Suppressor macrophage treated with lipopolysaccharide for 4 hours (primary cell): ENCODE measurements around the gene GAST.

Source experiments
- DNase-seq: peaks from one replicate; pipeline ENCODE4 v3.0.0-alpha.2; 2020

The GAST gene

DNA sequence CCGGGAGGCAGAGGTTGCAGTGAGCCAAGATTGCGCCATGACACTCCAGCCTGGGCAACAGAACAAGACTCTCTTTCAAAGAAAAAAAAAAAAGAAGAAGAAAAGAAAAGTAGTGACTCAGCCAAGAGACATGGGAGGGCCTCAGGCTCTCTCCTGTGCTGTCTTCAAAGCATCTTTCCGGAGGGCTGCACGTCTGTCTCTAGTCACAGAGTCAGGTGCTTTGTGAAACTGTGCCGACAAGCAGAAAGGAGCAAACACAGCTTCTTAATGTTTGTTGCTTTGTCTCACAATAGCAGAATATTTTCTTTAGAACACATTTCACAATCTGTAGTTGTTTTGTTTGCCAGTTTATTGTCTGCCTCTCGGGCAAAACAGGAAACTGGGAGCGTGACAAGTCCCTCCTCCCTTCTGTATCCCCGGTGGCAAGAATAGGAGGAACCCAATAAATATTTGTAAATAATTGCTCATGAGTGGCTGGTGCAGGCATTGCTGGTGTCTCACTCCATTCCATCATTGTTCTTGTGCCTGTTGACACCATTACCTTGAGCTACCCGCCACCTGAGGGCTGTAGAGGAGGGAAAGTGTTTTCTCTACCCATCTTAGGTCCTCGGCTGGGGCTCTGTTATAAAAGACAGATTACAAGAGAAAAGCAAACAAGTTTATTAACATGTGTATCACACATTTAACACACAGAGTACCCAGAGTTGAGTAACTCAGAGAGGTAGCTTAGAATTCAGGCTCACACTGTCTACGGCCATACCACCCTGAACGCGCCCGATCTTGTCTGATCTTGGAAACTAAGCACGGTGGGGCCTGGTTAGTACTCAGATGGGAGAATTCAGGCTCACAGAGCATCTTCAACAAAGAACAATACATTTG lies 5.5 kb downstream of the GAST start:
- DNase-seq, result peak; percentile 53

DNA sequence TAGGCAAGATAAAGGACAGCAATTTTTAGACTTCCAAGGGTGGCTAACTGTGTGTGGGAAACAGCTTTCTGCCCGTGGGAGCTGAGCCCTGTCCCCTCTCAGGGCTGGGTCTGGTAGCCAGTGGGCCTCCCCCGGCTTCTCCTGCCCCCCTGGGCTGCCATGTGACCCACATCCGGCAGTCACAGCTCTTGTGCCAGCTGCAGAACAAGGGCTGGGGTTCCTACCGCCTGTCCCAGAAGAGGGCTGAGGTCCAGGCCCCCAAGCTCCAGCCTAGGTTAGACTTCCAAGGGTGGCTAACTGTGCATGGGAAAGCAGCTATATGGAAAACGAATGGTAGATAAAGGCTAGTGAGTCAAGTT lies 6.1 kb downstream of the GAST start:
- no peak for DNase-seq

DNA sequence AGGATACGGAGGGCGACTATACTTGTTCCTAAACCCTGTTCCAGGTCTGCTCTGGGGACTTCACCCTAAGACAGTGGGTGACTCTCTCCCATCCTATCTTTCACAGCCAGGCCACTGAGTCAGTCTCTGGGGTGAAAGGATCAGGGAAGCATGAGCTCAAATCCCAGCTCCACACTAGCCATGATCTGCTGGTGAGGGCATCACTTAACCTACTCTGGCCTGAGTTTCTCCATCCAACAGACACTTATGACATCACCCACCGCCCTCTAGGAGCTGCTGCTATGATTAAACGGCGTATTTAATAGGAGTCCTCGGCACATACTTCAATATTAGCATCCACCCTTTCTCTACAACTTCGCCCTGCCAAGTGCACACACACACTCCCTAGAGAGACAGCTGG lies 10.1 kb downstream of the GAST start:
- no peak for DNase-seq

DNA sequence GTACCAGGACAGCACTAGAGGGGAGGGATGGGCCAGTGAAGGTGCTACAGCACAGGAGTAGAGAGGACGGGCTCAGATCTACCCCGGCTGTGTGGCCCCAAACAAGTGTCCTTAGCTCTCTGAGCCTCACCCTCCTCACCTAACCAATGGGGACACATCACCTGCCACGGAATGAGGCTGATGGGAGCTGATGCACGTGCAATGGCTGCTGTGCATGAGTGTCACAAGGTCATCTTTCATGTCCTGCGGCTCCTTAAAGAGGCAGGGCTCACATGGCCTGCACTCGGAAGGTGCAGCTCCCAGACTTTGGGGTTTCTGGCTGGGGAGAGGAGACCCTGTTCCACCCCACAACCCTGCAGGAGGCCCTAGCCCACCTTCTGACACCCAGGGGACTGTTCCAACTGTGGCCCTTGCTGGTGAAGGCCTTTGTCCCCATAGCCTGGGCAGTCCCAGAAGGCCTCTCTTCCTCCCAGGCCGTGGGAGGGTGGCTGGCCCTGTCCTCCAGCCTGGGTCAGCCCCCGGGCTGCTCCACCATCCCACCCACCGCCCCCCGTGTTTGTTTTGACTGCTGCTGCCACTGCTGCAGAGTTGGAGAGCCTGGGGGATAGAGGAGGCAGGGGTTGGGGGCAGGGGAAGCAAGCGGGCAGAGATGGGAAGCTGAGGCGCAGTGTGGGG lies 11.8 kb downstream of the GAST start:
- no peak for DNase-seq

DNA sequence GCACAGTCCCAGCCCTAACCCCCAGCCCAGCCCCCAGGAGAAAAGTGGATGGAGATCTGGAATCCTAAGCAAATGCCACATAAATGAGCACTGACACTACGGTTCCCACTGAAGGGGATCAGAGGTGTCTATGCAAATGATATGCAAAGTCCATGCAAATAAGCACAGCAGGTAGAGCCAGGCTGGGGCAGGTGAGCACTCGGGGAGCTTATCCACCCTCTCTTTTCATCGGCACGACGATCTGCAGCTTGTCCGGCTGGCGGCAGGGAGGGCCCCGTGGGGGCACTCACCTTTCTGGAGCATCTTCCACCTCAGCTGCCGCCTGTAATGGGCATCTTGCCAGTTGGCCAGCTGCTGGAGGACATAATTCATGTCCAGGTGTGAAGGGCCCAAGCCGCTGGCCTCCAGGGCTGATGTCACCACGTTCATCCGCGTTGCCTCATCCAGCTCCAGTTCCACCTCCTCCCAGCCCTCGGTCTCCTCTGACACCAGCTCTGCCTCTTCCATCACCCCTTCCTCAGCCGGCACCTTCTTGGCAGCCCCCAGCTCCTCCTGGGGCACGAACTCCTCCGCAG lies 12.4 kb downstream of the GAST start:
- DNase-seq, result no peak

DNA sequence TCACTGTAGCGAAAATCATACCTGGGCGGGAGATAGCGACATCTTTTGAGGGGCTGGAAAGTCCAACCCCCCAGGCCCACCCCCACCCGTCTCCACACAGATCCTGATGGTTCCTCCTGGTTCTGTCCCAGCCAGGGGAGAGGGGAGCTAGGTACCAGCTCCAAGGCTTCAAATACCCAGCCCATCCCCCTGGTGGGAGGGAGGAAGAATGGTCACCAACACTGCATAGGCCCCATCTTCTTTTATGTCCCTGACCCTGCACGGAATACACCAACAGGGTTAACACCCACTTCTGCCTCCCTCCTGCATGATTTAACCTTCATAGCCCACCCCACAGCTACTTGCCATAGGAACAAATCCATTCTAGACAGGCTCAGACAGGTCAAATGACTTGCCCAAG lies 13.0 kb downstream of the GAST start:
- no peak for DNase-seq

DNA sequence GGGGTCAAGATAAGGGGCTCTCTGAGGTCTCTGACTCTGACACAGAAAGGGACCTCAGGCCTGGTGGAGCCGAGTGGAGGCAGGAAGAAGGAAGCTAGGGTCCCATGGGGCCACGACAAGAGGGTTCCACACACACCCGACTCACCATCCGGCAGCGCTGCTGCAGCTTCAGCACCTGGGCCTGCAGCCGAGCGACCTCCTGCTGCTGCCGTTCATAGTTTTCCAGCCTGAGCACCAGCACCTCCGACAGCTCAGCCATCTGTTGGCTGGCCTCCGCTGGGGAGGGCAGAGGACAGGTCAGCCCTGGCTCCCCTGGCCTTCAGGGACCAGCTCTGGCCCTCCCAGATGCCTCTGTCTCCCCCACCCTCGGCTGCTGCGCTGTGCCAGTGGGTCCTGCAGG lies 15.9 kb downstream of the GAST start:
- DNase-seq, result no peak

DNA sequence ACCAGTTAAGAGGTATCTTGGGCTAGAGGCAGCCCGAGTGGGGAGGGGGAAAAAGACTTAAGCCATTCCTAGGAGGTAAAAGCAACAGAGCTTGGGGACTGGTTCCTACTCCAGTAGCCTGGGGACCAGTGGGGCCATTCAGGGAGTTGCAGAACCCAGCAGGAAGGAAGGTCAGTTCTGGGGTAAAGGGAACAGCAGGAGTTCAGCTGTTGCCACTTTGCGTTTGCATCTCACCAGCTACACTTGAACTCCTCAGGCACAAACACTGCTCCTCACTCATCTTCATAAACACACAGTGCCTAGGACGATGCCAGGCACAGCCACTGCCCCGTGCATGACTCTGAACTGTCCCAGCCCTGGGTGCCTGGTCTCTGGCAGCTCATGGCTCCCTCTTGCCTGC lies 18.3 kb downstream of the GAST start:
- DNase-seq, result no peak

DNA sequence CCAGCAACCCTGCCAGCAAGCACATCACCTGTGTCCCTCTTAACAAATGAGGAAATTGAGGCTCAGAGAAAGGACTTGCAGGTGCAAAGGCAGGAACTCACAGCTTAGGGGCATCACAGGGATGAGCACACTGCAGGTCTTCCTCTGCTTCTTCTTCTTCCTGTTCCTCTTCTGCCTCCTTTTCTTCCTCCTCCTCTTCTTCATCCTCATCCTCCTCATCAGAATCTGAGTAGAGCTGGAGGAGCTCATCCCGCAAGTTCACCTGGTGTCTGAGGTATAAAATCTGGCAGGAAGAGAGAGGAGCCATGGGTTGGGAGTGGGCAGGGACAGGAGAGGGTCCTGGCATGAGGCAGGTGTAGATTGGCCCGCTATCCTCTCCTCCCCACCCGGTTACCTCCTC lies 19.7 kb downstream of the GAST start:
- DNase-seq, result no peak

DNA sequence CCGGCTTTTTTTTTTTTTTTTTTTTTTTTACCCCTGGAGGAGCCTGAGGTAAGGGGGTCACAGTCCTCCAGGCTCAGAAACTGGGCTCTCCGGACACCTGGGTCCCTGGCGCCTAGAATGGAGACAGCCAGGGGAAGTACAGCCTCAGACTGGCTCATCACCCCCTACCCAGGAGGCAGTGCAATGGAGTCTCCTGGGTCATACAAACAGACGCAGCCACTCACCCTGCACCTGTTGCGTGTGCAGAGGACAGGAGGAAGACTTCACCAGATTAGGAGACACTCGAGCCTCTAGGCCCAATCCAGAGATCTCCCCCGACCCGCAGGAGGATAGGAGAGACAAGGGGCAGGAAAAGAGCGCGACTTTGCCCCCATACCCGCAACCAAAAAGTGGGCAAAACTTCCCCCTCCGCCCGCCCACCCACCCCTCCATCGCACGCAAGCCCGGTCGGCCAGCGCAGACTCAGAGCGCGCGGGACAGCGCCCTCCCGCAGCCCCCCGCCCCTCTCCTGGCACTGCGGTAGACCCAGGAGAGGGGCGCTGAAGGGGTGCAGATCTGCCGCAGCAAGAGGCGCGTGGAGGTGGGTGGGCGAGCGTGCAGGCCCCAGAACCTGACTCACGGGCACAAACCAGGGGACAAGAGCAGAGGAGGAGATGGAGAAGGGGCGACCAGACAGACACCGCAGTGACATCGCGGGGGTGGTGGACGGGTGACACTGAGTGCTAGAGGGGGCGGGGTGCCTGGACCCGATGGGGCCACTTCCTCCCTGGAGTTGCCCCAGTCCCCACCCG lies 21.4 kb downstream of the GAST start:
- no peak for DNase-seq

DNA sequence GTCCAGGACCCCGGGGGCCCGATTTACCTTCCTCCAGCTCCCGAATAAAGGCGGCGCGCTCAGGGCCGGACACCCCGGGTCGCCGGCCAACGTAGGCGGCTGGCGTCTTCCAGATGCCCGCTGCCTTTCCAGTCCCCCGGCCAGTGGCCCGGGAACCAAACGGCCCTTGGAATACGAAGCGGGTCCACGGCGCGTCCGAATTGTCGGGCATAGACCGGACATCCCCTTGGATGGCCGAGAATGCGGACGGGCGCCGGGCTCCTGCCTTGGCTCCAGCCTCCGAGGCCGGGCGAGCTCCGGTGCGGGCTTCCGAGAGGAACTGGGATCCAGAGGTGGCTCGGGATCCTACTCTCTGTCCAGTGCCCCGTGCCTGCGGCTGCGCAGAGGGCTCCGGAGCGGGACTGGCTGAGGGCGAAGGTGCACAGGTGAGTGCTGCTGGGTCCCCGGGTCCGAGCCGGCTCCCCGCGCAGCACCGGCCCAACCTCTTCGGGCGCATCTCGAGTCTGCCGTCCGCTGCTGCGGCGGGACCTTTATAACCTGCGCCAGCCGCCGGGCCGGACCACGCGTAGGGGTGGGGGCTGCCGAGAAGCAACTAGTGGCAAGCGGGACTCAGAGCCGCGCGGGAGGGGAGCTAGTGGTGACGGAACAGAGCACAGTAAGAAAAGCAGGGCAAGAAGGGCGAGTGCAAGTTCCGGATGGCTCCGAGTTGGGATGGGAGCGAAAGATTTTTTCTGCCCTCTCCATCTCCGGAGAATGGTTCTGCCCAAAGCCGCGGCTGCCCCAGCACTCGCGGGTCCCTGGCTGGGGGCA lies 22.2 kb downstream of the GAST start, which contains the start of gene HAP1:
TSS of gene HAP1 (minus strand) at position 505 of the 810 bp plus-strand sequence. CDS start at position 496, 9 bp downstream.
- DNase-seq, result no peak

DNA sequence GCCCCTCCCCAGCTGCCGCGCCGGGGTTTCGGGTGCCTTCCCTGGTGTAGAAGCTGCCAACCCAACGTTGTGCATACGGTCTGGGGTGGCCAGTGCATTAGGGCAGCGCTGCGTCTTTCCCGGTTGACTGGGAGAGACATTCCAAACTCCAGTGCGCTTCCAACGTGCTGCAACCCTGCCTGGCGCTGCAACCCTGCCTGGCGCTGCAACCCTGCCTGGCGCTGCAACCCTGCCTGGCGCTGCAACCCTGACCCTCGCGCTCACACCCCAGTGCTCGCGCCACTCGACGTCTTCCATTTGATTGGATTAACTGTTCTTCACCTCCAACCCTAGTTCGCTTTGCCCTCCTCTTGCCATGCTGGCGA lies 22.8 kb downstream of the GAST start:
- DNase-seq, result no peak

DNA sequence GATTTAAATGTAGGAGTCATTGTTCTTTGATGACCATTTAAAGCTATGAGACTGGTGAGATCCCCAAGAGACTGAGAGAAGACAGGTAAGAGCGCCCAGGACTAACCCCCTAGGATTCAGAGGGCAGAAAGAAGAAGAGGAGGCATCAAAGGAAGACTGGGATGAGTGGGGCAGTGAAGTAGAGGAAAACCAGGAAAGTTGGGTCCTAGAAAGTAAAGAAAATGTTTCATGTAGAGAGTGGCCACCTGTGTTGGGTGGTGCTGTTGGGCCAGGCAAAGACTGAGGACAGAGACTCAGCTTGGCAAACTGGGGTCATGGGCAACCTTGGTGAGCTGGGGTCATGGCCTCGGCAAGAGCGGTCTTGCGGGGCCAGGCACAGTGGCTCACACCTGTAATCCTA lies 23.6 kb downstream of the GAST start:
- DNase-seq, result no peak

DNA sequence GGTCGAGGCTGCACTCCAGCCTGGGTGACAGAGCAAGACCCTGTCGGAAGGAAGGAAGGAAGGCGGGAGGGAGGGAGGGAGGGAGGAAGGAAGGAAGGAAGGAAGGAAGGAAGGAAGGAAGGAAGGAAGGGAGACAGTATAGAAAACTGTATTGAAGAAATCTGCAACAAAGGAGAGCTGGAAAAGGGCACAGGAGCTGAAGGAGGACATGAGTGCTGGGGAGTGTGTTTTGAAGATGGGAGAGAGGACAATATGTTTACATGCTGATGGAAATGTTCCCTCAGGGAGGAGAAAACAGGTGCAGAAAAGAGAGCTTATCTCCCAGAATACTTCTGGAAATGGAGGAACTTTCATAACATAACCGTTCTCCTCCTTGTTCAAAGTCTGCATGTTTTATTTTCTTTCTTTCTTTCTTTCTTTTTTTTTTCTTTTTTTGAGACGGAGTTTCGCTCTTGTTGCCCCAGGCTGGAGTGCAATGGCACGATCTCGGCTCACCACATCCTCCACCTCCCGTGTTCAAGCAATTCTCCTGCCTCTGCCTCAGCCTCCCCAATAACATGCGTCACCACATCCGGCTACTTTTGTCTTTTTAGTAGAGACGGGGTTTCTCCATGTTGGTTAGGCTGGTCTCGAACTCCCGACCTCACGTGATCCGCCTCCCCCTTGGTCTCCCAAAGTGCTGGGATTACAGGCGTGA lies 25.0 kb downstream of the GAST start:
- no peak for DNase-seq

DNA sequence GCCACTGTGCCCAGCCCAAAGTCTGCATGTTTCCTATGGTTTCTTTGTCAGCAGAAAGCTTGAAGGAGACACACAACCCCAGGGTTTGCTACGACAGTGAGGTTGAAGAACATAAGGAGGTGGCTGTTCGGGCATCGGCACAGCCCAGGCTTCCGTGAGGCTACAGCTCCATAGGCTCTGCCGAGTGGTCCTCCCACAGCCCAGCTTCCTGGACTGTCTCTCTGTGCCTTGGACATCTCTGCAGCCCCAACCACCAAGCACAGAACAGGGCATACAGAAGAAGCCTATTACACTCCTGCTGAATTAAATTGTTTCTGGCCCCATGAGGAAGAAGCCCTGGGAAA lies 25.5 kb downstream of the GAST start:
- DNase-seq, result no peak

DNA sequence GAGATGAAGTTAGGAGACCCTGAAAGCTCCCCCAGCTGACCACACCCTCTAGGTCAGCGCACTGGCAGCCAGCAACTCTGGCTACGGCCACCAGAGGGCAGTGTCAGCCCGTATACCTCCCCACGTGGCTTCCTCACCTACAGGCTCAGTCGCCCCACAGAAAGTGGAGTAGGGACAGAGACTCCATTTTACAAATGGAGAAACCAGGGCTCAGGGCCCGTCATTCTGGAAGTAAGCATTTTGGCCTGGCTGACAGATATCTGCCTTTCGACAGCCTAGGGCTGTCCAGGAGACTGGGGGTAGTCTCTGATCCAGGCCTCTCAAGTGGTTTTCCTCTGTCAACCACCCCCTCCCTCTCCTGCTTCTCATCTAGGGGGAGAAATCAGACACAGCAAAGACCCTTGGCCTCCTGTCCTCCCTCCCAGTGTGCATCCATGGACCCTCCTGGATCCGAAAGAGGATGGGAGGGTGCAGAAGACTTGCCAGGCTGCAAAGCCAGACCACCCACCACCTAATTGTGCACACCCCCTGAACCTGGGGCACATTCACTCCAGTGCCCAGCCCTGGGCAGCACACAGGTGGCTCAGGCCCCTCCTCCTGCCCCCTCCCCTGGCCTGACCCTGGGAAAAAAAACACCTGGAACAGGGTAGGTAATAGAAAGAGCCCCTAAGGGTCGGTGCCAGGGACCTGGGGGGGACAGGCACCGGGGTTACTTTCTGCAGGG lies 26.1 kb downstream of the GAST start:
- peak; percentile 86 for DNase-seq

DNA sequence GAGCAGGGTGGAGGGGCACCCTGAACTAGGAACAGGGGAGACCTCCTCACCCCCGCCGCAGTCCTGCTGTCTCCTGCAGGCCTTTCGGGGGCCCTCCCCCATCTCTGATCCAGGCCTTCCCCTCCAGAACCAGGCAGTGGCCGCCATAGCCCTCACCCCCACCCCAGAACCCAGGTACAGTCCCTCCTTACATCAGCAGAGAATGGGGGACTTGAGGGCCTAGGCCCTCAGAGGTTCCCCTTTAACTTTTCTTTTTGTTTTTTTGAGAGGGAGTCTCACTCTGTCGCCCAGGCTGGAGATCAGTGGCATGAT lies 26.6 kb downstream of the GAST start:
- DNase-seq, result no peak

DNA sequence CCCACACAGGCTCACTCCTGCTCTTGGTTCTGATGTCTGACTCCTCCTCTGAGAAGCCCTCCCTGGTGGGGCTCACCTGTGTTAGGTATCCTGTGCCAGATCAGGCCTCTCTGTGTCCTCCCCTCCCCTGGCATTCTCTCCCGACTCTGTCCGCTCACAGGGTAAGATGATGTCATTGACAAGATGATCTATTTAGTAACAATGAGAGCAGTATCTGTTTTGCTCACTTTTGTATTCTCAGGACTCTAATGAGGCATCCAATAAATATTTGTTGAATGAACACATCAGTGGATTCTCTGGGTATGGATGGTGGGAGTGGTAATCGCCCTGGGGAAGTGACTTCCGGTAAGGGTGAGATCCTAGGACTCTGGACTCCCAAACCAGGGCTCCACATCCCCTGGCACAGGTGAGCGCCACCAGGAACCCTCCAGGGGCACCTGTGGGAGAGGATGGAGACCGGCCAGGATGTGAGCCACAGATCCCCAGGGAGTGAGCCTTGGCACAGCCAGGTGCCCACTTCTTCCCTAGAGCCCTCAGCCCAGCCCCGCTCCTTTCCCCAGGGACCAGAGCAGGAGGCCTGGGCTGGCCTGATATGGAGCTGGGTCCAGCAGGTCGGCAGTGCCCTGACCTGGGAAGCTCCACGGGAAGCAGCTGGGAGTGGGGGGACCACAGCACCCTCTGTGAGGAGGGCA lies 27.7 kb downstream of the GAST start:
- DNase-seq, result no peak

DNA sequence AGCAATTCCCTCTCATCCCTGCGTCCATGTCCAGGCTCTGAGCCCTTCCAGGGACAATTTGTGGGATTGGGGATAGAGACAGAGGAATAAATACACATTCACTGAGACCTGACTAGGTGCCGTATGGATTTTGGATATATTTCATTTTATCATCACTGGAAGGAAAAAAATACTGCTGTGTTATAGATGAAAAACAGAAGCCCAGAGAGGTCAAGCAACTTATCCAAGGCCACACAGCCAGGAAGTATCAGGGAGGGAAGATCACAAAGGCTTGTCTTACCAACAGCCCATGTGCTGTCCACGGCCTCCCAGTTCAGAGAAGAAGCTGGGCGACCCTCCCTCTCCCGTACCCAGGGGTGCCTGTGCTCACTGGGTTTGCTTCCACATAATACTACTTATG lies 28.4 kb downstream of the GAST start:
- no peak for DNase-seq

DNA sequence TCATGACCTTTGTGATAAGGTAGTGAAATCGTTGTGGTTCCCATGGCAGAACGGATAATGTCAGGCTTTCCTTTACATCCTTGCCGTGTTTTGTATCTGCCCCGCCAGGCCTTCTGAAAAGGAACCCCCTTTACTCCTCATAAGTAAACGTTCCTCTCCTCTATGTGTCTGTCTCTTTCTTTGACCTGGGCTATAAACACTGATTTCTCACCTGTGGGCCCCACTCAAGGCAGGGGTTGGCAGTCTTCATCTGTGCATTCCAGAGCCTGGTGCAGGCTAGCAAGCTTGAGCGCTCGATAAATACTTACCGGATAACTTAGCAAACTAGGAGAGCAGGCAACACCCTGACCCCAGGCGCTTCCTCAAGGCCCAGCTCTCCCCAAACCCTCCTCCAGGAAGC lies 29.6 kb downstream of the GAST start:
- no peak for DNase-seq

DNA sequence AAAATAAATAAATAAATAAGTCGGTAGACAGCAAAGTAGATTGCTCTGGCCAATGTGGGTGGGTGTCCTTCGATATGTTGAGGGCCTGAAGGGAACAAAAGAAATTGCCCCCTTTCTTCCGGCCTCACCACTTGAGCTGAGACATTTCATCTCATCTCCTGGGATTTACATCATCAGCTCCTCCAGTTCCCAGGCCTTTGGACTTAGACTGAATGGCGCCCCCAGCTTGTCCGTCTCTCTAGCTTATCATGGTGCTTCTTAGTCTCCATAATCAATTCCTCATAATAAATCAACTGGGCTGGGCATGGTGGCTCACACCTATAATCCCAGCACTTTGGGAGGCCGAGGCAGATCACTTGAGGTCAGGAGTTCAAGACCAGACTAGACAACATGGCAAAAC lies 36.1 kb downstream of the GAST start:
- no peak for DNase-seq
